ENCODE measurements around the gene PDE9A.
"Not testable (repeated sequence)": the region's sequence is repeated elsewhere in the genome, so short reads cannot be mapped to it uniquely, and the experiment has no call there.

The PDE9A gene

DNA sequence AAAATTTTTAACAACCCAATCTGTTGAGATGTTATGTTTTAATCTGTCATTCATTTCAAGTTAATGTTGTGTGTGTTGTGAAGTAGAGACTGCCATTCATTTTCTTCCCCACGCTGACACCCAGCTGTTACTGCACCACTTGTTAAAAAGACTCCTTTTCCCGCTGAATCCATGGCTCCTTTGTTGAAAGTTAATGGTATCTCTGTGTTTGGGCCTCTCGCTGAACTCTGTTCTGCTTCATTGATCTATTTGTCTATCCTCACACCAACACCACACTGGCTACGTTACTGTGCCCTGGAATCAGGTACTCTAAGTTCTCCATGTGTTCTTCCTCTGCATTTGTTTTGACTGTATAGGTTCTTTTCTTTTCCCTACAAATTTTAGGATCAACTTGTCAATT is 58.2 kb downstream of the PDE9A start:
- H3K9me3 ChIP-seq (replicated peaks; ENCODE audit: low read length), result no peaks in the 10 kb centered on the region
- H3K4me1 ChIP-seq (ENCODE audit: control insufficient read depth, insufficient read depth, low read length), result no peaks in the 10 kb centered on the region
- no peak overlapping the region for H3K4me2 ChIP-seq (ENCODE audit: low read length)
- H3K36me3 ChIP-seq (ENCODE audit: insufficient read depth, low read length), result no peaks in the 10 kb centered on the region
- H3K27me3 ChIP-seq (ENCODE audit: control insufficient read depth, insufficient read depth, low read length), result peaks cover 14% of the 10 kb centered on the region
- no peak overlapping the region for H3K9ac ChIP-seq (ENCODE audit: low read depth, low read length)
- H3K4me3 ChIP-seq (ENCODE audit: low read length), result no peak overlapping the region

DNA sequence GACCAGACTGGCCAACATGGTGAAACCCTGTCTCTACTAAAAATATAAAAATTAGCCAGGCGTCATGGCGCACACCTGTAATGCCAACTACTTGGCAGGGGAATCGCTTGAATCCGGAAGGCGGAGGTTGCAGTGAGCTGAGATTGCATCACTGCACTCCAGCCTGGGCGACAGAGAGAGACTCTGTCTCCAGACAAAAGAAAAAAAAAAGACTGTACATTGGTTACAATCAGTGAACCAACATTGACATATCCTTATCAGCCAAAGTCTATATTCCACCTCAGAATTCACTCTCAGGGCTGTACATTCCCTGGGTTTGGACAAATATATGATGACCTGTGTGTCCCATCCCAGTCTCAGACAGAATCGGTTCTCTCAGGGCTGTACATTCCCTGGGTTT is 62.0 kb downstream of the PDE9A start:
- H3K9me3 ChIP-seq (replicated peaks; ENCODE audit: low read length); H3K36me3 ChIP-seq (ENCODE audit: insufficient read depth, low read length); H3K4me2 ChIP-seq (ENCODE audit: low read length); H3K9ac ChIP-seq (ENCODE audit: low read depth, low read length); H3K4me1 ChIP-seq (ENCODE audit: control insufficient read depth, insufficient read depth, low read length); H3K27me3 ChIP-seq (ENCODE audit: control insufficient read depth, insufficient read depth, low read length); H3K4me3 ChIP-seq (ENCODE audit: low read length): not testable (repeated sequence)

DNA sequence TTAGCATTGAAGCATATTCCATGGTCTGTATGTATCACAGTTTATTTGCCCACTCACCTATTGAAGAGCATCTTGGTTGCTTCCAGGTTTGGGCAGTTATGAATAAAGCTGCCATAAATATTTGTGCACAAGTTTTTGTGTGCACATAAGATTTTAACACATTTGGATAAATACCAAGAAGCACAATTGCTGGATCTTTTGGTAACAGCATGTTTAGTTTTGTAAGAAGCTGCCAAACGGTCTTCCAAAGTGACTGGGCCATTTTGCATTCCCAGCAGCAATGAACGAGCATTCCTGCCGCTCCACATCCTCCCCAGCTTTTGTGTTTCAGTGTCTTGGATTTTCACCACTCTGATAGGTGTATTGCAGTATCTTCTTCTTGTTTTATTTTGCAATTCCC is 62.7 kb downstream of the PDE9A start:
- Histone ChIP-seq H3K4me1 (ENCODE audit: control insufficient read depth, insufficient read depth, low read length) (peaks cover 8% of the 10 kb centered on the region), H3K9me3 (replicated peaks; ENCODE audit: low read length) (no peaks in the 10 kb centered on the region), H3K27me3 (ENCODE audit: control insufficient read depth, insufficient read depth, low read length) (no peaks in the 10 kb centered on the region), H3K4me2 (ENCODE audit: low read length) (no peak overlapping the region), H3K4me3 (ENCODE audit: low read length) (no peak overlapping the region), H3K9ac (ENCODE audit: low read depth, low read length) (no peak overlapping the region), H3K36me3 (ENCODE audit: insufficient read depth, low read length) (no peaks in the 10 kb centered on the region)

DNA sequence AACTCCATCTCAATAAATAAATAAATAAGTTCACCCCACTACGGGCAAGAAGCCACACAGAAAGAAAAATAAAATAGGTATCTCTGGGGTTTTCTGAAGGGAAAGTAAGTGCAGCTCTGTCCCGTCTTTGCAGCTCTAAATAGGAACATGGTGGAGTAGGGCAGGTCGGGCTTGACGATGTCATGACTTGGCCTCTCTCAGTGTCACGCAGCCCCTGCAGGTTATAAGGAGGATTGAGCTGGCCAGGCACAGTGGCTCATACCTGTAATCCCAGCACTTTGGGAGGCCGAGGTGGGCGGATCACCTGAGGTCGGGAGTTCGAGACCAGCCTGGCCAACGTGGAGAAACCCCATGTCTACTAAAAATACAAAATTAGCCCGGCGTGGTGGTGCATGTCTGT is 67.1 kb downstream of the PDE9A start:
- H3K4me2 ChIP-seq (ENCODE audit: low read length); H3K9me3 ChIP-seq (replicated peaks; ENCODE audit: low read length); H3K4me3 ChIP-seq (ENCODE audit: low read length); H3K27me3 ChIP-seq (ENCODE audit: control insufficient read depth, insufficient read depth, low read length); H3K36me3 ChIP-seq (ENCODE audit: insufficient read depth, low read length); H3K9ac ChIP-seq (ENCODE audit: low read depth, low read length): not testable (repeated sequence)
- H3K4me1 ChIP-seq (ENCODE audit: control insufficient read depth, insufficient read depth, low read length), result peaks cover 47% of the 10 kb centered on the region

DNA sequence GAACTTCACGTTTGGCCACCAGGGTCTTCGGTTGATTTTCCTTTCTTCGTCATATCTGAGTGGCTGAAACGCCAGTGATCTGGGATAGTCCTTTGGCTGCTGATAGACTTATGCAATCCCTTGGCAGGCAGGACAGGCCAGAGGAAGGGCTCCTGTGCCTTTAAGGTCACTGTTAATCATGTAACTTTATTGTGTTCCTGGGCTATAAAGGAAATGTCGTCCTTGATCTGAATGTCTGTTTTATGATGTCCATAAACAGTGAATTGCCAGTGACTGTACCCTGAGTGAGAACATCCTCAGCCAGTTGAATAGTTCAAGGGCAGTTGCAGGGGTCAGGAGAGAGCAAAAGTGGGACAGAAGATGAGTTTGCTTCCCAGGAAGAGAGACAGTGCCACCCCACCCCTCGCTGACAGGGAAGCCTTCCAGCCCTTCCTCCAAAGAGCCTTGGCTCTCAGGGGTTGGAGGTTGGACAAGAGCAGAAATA is 68.0 kb downstream of the PDE9A start:
- peak overlapping the region; percentile 0 for H3K9ac ChIP-seq (ENCODE audit: low read depth, low read length)
- peak overlapping the region; percentile 17 for H3K4me3 ChIP-seq (ENCODE audit: low read length)
- no peaks in the 10 kb centered on the region for H3K9me3 ChIP-seq (replicated peaks; ENCODE audit: low read length)
- H3K4me1 ChIP-seq (ENCODE audit: control insufficient read depth, insufficient read depth, low read length), result peaks cover 47% of the 10 kb centered on the region
- no peaks in the 10 kb centered on the region for H3K27me3 ChIP-seq (ENCODE audit: control insufficient read depth, insufficient read depth, low read length)
- H3K36me3 ChIP-seq (ENCODE audit: insufficient read depth, low read length), result no peaks in the 10 kb centered on the region
- H3K4me2 ChIP-seq (ENCODE audit: low read length), result peak overlapping the region; percentile 12

DNA sequence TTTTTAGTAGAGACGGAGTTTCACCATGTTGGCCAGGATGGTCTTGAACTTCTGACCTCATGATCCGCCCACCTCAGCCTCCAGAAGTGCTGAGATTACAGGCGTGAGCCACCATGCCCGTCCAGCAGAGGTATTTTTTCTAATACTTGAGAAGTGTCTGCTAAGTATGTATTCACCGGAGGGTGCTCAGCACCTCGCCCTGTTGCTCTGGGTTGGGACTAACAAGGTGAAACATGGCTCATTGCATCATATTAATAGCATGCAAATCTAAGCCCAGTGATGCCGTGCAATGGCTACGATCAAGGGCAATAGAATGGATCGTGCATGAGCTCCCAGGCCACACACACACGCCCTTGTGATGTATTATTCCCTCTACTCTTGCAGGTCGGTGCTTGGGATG is 68.7 kb downstream of the PDE9A start:
- Histone ChIP-seq H3K4me3 (ENCODE audit: low read length) (no peak overlapping the region), H3K4me1 (ENCODE audit: control insufficient read depth, insufficient read depth, low read length) (peaks cover 47% of the 10 kb centered on the region), H3K27me3 (ENCODE audit: control insufficient read depth, insufficient read depth, low read length) (no peaks in the 10 kb centered on the region), H3K4me2 (ENCODE audit: low read length) (no peak overlapping the region), H3K9me3 (replicated peaks; ENCODE audit: low read length) (no peaks in the 10 kb centered on the region), H3K36me3 (ENCODE audit: insufficient read depth, low read length) (no peaks in the 10 kb centered on the region), H3K9ac (ENCODE audit: low read depth, low read length) (no peak overlapping the region)

DNA sequence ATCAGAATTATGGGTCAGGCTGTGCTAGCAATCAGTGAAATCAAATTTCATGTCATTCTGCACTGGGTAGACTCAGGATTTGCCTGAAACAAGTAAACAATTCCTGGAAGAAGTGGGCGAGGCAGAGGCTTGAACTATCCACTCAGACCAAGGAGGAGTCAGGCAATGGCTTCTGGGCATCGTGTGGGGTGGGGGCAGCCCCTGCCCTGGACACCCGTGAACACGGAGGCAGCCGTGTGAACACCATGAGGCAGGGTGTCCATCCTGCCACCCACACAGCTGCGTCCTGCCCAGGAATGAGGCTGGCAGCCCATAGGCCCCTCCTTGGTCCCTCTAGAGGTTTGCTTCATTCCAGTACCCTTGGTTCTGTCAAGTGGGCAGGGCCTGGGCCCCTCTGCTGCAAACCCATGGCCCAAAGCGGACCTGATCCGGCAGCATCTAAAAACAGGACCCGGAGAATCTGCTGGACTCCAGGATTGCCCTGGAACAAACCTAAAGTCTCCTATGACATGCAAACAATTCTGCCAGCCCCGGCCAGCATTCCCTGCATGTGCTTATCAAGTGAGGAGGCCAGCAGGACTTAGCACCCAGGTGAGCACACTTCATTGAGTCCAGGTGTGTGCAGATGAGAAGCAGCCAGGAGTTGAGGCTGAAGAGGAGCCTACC is 69.5 kb downstream of the PDE9A start:
- Histone ChIP-seq H3K4me2 (ENCODE audit: low read length) (peak overlapping the region; percentile 2), H3K4me1 (ENCODE audit: control insufficient read depth, insufficient read depth, low read length) (peaks cover 47% of the 10 kb centered on the region), H3K27me3 (ENCODE audit: control insufficient read depth, insufficient read depth, low read length) (no peaks in the 10 kb centered on the region), H3K9ac (ENCODE audit: low read depth, low read length) (no peak overlapping the region), H3K36me3 (ENCODE audit: insufficient read depth, low read length) (no peaks in the 10 kb centered on the region), H3K4me3 (ENCODE audit: low read length) (no peak overlapping the region), H3K9me3 (replicated peaks; ENCODE audit: low read length) (no peaks in the 10 kb centered on the region)

DNA sequence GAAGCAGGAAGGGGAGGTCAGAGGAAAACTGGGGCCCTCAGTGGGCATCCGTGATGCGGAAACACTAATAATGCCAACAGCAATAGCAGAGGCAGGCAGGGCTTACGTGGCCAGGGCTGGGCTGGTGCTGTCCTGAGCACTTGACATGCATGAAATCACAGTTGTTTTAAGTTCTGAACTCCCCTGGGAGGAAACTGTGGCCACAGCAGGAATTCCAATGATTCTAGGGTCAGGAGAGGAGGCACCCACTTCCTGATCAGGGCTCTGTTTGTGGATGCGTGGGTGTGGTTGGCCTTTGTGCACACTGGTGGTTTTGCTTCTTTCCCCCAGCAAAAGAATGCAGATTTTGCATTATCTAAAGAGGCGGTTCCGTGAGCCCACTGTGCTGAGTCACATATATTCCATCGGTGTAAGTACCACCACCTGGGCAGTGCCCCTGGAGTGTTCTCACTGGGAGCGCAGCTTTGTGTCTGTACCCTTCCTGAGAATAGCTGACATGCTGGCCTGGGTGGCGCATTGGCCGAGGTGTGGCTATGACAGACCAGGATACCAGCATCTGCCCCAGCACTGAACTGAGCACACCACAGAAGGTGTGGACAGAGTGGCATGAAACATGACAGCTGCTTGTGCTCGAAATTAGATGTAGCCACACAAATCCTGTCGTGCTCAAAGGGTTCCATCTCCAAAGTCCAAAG is 71.0 kb downstream of the PDE9A start:
- Histone ChIP-seq H3K4me1 (ENCODE audit: control insufficient read depth, insufficient read depth, low read length) (peaks cover 47% of the 10 kb centered on the region), H3K4me3 (ENCODE audit: low read length) (peak overlapping the region; percentile 11)

DNA sequence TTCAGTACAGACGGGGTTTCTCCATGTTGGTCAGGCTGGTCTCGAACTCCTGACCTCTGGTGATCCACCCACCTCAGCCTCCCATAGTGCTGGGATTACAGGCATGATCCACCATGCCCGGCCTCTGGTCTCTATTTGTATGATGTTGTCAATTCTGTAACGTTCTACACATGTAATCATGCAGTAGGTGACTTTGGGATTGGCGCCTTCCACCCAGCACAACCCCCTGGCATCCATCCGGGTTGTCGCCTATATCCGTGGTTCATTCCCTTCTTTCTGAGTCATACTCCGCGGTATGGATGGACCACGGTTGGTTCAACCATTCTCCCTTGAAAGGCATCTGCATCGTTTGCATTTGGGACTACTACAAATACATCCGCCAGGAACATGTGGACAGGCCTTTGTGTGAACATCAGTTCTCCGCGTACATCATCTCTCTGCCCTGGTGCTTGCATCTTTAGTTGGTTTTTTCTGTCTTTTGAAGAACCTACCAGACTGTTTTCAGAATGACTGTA is 72.1 kb downstream of the PDE9A start:
- Histone ChIP-seq H3K4me2 (ENCODE audit: low read length) (no peak overlapping the region), H3K4me3 (ENCODE audit: low read length) (no peak overlapping the region), H3K36me3 (ENCODE audit: insufficient read depth, low read length) (no peaks in the 10 kb centered on the region), H3K27me3 (ENCODE audit: control insufficient read depth, insufficient read depth, low read length) (no peaks in the 10 kb centered on the region), H3K9ac (ENCODE audit: low read depth, low read length) (no peak overlapping the region), H3K9me3 (replicated peaks; ENCODE audit: low read length) (no peaks in the 10 kb centered on the region), H3K4me1 (ENCODE audit: control insufficient read depth, insufficient read depth, low read length) (peaks cover 45% of the 10 kb centered on the region)

More for the DNA sequence above, 71.0 kb downstream of the PDE9A start:
- Histone ChIP-seq H3K9ac (ENCODE audit: low read depth, low read length) (peak overlapping the region; percentile 35), H3K4me2 (ENCODE audit: low read length) (peak overlapping the region; percentile 72), H3K27me3 (ENCODE audit: control insufficient read depth, insufficient read depth, low read length) (no peaks in the 10 kb centered on the region), H3K9me3 (replicated peaks; ENCODE audit: low read length) (no peaks in the 10 kb centered on the region), H3K36me3 (ENCODE audit: insufficient read depth, low read length) (no peaks in the 10 kb centered on the region)

DNA sequence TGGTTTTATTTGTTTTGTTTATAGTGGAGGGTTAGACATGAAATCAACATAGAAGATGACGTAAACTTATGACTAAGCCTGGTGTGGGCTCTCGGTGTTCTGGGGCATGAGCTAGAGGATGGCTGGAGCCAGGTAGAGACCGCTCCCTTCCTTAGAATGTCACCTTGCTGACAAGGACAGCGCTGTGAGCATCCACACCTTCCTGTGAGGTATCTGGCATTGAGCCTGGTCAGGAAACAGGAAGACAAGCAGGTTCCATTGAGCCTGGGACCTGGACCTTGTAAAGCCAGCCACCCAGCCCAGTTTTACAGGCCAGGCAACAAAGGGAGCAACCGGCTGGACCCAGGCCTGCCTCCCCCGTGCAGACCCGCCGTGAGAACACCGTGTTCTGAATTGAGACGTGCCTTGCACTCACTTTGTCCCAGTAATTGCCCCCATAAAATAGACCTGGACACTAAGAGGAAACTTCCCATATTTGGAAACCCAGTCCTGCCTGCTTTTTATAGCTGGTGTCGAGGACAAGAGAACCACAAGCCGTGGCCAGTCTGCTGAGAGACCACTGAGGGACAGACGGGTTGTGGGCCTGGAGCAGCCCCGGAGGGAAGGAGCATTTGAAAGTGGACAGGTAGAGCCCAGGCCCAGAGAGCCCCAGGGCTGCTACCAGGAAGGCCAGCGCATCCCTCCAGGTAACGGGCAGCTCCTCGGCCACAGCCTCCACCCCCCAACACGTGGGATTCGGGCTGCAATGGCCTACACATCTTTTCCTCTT is 78.0 kb downstream of the PDE9A start:
- no peaks in the 10 kb centered on the region for H3K9me3 ChIP-seq (replicated peaks; ENCODE audit: low read length)
- H3K4me3 ChIP-seq (ENCODE audit: low read length), result no peak overlapping the region
- H3K27me3 ChIP-seq (ENCODE audit: control insufficient read depth, insufficient read depth, low read length), result peaks cover 21% of the 10 kb centered on the region
- no peaks in the 10 kb centered on the region for H3K36me3 ChIP-seq (ENCODE audit: insufficient read depth, low read length)
- H3K4me2 ChIP-seq (ENCODE audit: low read length), result no peak overlapping the region
- no peak overlapping the region for H3K9ac ChIP-seq (ENCODE audit: low read depth, low read length)
- no peaks in the 10 kb centered on the region for H3K4me1 ChIP-seq (ENCODE audit: control insufficient read depth, insufficient read depth, low read length)

DNA sequence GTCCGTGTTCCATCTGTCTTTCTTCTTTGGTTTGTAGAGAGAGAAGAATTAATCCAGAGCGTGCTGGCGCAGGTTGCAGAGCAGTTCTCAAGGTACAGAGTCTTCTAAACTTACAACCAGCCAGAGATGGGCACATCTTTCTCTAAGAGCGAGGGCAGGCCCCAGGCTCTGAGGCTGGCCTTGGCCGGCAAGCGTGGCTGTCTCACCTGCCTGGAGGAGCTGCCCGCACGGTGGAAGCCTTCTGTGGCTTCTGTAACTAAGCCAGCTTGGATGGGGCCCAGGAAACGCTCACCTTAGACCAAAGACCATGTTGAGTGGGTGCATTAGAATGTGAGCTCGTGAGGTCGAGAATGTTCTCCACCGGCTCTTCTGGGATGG is 78.6 kb downstream of the PDE9A start:
- H3K9me3 ChIP-seq (replicated peaks; ENCODE audit: low read length), result no peaks in the 10 kb centered on the region
- H3K36me3 ChIP-seq (ENCODE audit: insufficient read depth, low read length), result no peaks in the 10 kb centered on the region

More for the DNA sequence above, 78.6 kb downstream of the PDE9A start:
- H3K4me3 ChIP-seq (ENCODE audit: low read length), result no peak overlapping the region
- peaks cover 21% of the 10 kb centered on the region for H3K27me3 ChIP-seq (ENCODE audit: control insufficient read depth, insufficient read depth, low read length)
- no peaks in the 10 kb centered on the region for H3K4me1 ChIP-seq (ENCODE audit: control insufficient read depth, insufficient read depth, low read length)
- H3K4me2 ChIP-seq (ENCODE audit: low read length), result no peak overlapping the region
- H3K9ac ChIP-seq (ENCODE audit: low read depth, low read length), result no peak overlapping the region
